ENCODE measurements around the gene LRRC37B. TPM values are rescaled to one million over a fixed set of nuclear protein-coding genes. Genes with fewer than 3 reads are reported as not detected.
"Not testable (repeated sequence)": the region's sequence is repeated elsewhere in the genome, so short reads cannot be mapped to it uniquely, and the experiment has no call there.

The LRRC37B gene
- total RNA-seq, 4 donors from 2014 or later = 3.8 to 7.9 (median 5.6) TPM

DNA sequence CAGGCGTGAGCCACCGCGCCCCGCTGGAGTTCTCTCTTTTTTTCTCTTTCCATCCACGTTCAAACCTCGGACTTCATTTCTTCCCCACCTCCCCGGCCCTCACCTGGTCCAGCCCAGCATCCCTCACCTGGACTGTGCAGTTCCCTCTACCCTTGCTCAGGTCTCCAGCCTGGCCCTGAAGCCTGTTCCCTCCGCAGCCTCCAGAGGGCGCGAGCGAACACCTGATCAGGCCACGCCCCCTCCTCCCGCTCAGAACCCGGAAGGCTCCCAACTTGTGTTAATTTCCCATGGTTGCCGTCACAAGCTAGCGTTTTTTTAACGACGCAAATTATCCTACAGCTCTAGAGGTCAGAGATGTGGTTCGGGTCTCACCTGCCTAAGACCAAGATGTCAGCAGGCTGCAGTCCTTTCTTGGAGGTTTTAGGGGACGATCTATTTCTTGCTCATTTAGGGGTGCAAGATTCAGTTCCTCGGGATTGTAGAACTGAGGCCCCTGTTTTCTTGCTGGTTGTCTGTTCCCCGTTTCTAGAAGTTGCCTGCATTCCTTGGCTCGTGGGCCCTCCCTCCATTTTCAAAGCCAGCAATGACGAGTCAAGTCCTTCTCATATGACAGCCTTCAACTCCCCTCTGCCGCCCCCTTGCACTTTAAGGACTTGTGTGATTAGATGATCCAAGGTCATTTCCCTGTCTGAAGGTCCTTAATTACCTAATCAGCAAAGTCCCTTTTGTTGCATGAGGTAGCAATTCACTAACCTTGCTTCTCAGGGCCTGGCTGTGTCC lies 59.9 kb downstream of the LRRC37B start:
- H3K9me3 ChIP-seq; in situ Hi-C loops (cut with MboI; ENCODE audit: low sequenced_read_pairs in 4 of 4); H3K4me1 ChIP-seq; H3K27me3 ChIP-seq; H3K36me3 ChIP-seq; DNase-seq; H3K27ac ChIP-seq; H3K4me3 ChIP-seq; intact Hi-C loops (cut with DNase I; ENCODE audit: low total_unique reads): not testable (repeated sequence)
- TF ChIP-seq, protein P1, sequence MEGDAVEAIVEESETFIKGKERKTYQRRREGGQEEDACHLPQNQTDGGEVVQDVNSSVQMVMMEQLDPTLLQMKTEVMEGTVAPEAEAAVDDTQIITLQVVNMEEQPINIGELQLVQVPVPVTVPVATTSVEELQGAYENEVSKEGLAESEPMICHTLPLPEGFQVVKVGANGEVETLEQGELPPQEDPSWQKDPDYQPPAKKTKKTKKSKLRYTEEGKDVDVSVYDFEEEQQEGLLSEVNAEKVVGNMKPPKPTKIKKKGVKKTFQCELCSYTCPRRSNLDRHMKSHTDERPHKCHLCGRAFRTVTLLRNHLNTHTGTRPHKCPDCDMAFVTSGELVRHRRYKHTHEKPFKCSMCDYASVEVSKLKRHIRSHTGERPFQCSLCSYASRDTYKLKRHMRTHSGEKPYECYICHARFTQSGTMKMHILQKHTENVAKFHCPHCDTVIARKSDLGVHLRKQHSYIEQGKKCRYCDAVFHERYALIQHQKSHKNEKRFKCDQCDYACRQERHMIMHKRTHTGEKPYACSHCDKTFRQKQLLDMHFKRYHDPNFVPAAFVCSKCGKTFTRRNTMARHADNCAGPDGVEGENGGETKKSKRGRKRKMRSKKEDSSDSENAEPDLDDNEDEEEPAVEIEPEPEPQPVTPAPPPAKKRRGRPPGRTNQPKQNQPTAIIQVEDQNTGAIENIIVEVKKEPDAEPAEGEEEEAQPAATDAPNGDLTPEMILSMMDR (IDR thresholded peaks at IDR 0.05 in 4 of 5, conservative IDR thresholded peaks at IDR 0.05 in 1 of 5) = peak in 2 of 5 experiments; percentile 28 to 41
- peak in 1 of 2 donors; percentile 55 for ATAC-seq

DNA sequence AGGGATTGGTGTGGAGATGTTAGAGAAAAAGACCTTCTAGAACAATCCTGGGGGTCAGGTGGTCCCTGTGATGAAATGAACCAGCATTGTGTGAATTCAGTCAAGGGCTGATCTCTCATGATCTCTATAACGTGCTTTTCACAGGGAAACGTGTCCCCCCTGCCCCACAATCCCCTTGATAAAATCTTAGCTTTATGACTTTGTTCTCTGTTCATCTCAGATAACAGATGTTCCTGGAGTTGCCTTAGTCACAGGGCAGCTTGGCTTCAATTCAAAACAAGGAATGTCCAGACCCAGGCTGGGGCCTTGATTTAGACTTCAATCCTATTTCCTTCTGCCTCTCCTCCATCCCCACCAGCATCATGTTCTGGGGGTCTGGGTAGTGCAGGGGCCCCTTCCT lies 61.9 kb downstream of the LRRC37B start:
- H3K36me3 ChIP-seq; DNase-seq; H3K4me3 ChIP-seq; H3K9me3 ChIP-seq; ATAC-seq; H3K27ac ChIP-seq; intact Hi-C loops (cut with DNase I; ENCODE audit: low total_unique reads); H3K4me1 ChIP-seq; in situ Hi-C loops (cut with MboI; ENCODE audit: low sequenced_read_pairs in 4 of 4); H3K27me3 ChIP-seq: not testable (repeated sequence)

DNA sequence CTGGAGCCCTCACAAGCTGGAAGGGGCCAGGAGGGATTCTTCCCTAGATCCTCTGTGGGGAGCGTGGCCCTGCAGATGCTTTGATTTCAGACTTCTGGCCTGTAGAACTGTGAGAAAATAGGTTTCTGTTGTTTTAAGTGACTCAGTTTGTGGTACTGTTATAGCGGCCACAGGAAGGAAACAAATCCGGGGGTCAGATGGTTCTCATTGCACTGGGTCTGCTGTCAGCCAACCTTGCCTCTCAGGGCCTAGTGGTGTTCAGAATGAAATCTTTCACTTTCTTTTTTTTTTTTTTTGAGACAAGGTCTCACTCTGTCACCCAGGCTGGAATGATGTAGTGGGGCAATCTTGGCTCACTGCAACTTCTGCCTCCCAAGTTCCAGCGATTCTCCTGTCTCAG lies 64.8 kb downstream of the LRRC37B start:
- H3K27me3 ChIP-seq; H3K36me3 ChIP-seq; ATAC-seq; DNase-seq; H3K9me3 ChIP-seq; H3K4me3 ChIP-seq; intact Hi-C loops (cut with DNase I; ENCODE audit: low total_unique reads); H3K4me1 ChIP-seq; in situ Hi-C loops (cut with MboI; ENCODE audit: low sequenced_read_pairs in 4 of 4); H3K27ac ChIP-seq: not testable (repeated sequence)

DNA sequence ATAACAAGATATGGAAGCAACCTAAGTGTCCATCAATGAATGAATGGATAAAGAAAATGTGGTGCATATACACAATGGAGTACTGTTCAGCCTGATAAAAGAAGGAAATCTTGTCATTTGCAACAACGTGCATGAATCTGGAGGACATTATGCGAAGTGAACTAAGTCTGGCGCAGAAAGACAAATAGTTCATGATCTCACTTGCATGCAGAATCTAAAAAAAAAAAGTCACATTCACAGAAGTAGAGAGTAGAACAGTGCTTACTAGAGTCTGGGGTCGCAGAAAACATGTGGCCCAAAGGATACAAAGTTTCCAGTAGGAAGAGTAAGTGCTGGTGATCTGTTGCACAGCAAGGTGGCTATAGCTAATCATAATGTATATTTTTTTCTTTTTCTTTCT lies 65.9 kb downstream of the LRRC37B start:
- H3K9me3 ChIP-seq; DNase-seq; H3K27me3 ChIP-seq; H3K4me3 ChIP-seq; in situ Hi-C loops (cut with MboI; ENCODE audit: low sequenced_read_pairs in 4 of 4); H3K4me1 ChIP-seq; H3K36me3 ChIP-seq; intact Hi-C loops (cut with DNase I; ENCODE audit: low total_unique reads); H3K27ac ChIP-seq; ATAC-seq: not testable (repeated sequence)

DNA sequence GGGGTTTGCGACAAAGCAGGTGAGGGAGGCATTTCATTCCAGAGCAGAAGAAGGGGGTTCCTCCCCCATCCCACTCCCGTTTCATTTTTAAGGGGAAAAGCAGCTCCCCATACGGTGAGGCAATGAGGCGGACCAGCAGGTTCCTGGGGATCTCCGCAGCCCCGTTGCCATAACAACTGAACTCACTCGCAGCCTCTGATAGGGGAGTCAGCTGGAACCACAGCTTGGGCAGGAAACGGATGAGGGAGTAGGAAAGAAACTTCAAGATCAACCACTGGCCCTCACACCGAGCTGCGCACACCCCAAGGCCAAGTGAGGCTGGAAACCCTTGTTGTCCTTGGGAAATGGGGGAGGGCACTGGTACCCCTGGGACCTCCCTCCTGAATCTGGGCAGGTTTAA lies 72.6 kb downstream of the LRRC37B start:
- H3K4me3 ChIP-seq; in situ Hi-C loops (cut with MboI; ENCODE audit: low sequenced_read_pairs in 4 of 4); intact Hi-C loops (cut with DNase I; ENCODE audit: low total_unique reads); H3K27ac ChIP-seq; H3K36me3 ChIP-seq; H3K4me1 ChIP-seq; H3K9me3 ChIP-seq; ATAC-seq; H3K27me3 ChIP-seq; DNase-seq: not testable (repeated sequence)

DNA sequence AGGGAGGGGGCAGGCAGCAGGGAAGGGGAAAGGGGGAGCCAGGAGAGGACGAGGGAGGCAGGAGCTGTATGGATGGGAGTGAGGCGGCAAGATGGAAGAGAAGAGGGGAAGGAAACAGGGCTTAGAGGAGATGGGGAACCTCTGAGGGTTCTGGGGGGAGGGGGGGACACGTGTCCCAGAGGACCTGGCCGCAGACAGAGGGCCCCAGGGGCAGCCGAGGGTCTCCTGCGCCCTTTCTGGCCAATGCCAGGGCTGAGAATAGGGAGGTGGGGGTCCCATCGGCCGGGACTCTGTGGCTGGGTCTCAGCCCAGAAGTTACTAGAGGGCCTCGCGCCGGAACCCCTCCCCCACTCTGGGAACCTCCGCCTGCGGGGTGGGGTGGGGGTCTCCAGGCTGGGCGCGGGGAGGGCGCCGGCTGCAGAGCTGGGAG lies 76.4 kb downstream of the LRRC37B start:
- peak overlapping the region; percentile 38 to 50 (median 42) for H3K4me3 ChIP-seq
- intact Hi-C loops (cut with DNase I; ENCODE audit: low total_unique reads); DNase-seq; H3K27me3 ChIP-seq; H3K27ac ChIP-seq; in situ Hi-C loops (cut with MboI; ENCODE audit: low sequenced_read_pairs in 4 of 4); H3K36me3 ChIP-seq; H3K9me3 ChIP-seq; H3K4me1 ChIP-seq; ATAC-seq: not testable (repeated sequence)

DNA sequence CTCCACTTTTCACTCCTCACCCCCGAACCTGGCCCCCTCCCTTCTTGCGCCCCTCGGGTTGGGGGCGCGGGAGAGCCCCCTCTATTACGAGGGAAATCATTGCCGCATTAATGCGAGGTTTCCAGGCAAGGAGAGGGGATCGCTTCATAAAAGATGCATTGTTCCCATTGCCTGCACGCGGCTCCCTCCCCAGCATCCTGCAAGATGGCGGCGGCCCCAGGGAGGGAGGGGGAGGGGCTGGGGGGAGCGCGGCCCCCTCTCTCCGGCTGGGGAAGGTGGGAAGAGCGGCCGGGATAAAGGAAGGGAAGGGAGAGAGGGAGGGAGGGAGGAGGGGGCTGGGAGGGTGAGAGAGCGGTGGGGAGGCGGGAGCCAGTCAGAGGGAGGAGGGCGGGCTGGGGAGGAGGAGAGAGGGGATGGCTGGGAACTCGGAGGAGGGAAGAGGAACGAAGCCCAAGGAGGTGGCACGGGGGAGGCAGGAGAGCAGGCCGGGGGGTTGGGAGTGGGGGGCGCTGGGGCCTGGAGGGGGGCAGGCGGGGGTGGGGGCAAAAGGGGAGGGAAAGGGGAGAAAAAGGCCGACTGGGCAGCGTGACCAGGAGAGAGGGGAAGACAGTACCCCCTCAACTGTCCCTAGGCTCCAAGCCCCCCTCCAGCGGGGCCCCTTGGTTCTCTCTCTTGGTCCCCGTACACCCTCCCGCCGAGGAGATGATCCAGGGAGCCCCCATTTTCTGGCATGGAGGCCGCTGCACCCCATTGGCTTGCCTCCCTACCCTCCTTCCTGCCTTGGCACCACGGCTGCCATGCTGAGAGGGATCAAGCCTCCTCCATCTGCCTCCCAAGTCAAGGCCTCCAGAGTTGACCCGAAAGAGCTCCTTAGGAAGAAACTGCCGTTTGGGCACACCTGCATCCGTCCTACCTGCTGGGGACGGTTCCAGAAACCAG lies 77.1 kb downstream of the LRRC37B start:
- peak overlapping the region; percentile 38 to 50 (median 42) for H3K4me3 ChIP-seq
- H3K9me3 ChIP-seq; in situ Hi-C loops (cut with MboI; ENCODE audit: low sequenced_read_pairs in 4 of 4); intact Hi-C loops (cut with DNase I; ENCODE audit: low total_unique reads); DNase-seq; H3K4me1 ChIP-seq; H3K36me3 ChIP-seq; H3K27ac ChIP-seq; H3K27me3 ChIP-seq: not testable (repeated sequence)
- peak in 1 of 2 donors; percentile 19 for ATAC-seq

DNA sequence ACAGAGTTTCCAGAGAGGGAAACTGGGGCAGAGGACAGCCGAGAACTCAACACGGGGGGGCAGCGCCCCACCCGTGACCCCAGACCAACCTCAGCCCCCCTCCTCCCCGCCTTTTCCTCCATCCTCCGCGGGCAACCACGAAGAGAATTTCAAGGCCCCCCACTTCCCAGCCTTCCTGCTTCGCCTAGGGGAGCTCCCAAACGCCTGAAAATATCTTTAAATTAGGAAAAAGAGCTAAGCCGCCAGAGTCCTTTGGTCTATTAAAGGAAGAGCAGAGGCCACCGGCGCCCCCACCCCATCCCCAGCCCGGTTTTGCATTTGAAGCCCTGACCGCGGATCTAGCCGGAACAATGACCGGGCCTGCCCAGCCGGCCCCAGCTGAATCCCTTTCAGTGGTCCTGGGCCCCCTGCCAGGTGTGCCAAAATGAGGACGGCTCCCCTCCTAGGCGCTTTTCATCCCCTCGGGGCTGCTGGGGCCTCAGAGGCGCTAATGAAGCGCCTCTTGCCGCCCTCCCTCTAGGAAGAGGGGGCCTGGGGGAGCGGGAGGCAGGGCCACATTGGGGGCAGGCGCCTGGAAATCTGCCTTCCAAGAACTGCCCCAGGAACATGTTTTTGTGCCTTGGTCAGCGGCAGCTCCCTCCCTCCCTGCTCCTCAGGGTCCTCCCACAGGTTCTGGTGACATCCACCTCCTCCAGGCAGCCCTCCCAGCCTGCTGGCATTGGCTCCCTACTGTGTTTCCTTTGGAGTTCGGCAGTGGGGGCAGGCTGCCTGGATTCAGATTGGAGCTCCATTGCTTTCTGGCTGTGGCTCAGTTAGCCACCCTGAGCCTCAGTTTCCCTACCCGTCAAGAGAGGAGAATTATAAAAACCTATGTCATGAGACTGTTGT lies 78.0 kb downstream of the LRRC37B start:
- H3K4me1 ChIP-seq; DNase-seq; H3K27me3 ChIP-seq; H3K27ac ChIP-seq; H3K36me3 ChIP-seq; H3K4me3 ChIP-seq; in situ Hi-C loops (cut with MboI; ENCODE audit: low sequenced_read_pairs in 4 of 4); H3K9me3 ChIP-seq; ATAC-seq; intact Hi-C loops (cut with DNase I; ENCODE audit: low total_unique reads): not testable (repeated sequence)

DNA sequence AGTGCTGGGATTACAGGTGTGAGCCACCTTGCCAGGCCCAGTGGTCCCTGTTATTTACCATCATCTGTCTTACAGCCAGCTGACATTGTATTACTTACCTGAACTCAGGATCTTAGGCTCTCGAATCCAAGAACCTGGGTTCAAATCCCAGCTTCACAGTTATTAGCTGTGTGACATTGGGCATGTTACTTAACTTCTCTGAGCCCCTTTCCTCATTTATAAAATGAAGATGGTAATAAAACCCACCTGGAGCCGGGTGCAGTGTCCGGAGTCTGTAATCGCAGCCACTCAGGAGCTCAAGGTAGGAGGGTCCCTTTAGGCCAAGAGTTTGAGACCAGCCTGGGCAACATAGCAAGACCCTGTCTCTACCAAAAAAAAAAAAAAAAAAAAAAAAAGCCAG lies 79.7 kb downstream of the LRRC37B start:
- H3K4me1 ChIP-seq; H3K36me3 ChIP-seq; H3K9me3 ChIP-seq; ATAC-seq; H3K4me3 ChIP-seq; intact Hi-C loops (cut with DNase I; ENCODE audit: low total_unique reads); in situ Hi-C loops (cut with MboI; ENCODE audit: low sequenced_read_pairs in 4 of 4); DNase-seq; H3K27ac ChIP-seq; H3K27me3 ChIP-seq: not testable (repeated sequence)

DNA sequence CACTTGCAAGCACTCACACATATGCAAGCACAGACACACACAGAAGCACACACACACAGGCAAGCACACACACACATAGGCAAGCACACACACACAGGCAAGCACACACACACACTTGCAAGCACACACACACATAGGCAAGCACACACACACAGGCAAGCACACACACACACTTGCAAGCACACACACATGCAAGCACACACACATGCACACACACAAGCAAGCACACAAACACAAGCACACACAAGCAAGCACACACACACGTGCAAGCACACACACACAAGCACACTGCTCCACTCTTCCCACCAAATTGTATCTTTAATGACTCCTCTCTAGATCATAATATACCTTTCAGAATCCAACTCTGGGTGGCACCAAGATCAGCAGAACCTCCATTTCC lies 84.9 kb downstream of the LRRC37B start:
- H3K27me3 ChIP-seq; H3K36me3 ChIP-seq; H3K9me3 ChIP-seq; H3K4me1 ChIP-seq; ATAC-seq; DNase-seq; H3K4me3 ChIP-seq; H3K27ac ChIP-seq; in situ Hi-C loops (cut with MboI; ENCODE audit: low sequenced_read_pairs in 4 of 4); intact Hi-C loops (cut with DNase I; ENCODE audit: low total_unique reads): not testable (repeated sequence)
